NOMO-1 treated with dmso at 0.1 percent for 144 hours (cell line): Measurements from ENCODE around the gene TEX14.

ENCODE experiments used
- DNase-seq: peaks from one replicate; lab custom pipeline; 2025; ENCODE audit not compliant: unreplicated experiment; lab: John Stamatoyannopoulos, UW

The TEX14 gene

GRCh38 chr17:58691701-58692238 lies at the start of gene TEX14:
Gene TEX14 (minus strand): TSS chr17:58692045. CDS start chr17:58652001, 40,044 bp downstream.
- DNase-seq = no peak

- no peak for DNase-seq
These were observed 49.3 kb upstream of the TEX14 start for GRCh38 chr17:58741121-58741625.

GRCh38 chr17:58734811-58735210 lies 43.0 kb upstream of the TEX14 start:
- DNase-seq = no peak

GRCh38 chr17:58734040-58734439 lies 42.2 kb upstream of the TEX14 start:
- no peak for DNase-seq

- no peak for DNase-seq
These were observed 39.1 kb upstream of the TEX14 start for GRCh38 chr17:58730937-58731336.

GRCh38 chr17:58728798-58729197 lies 37.0 kb upstream of the TEX14 start:
- DNase-seq = no peak

- no peak for DNase-seq
These were observed 30.9 kb upstream of the TEX14 start for GRCh38 chr17:58722696-58723095.

GRCh38 chr17:58722274-58722673 lies 30.4 kb upstream of the TEX14 start:
- DNase-seq = no peak

GRCh38 chr17:58710948-58711552 lies 19.2 kb upstream of the TEX14 start:
- no peak for DNase-seq

- DNase-seq = no peak
These were observed 14.7 kb upstream of the TEX14 start for GRCh38 chr17:58706351-58707140.

- DNase-seq = no peak
These were observed 12.1 kb upstream of the TEX14 start for GRCh38 chr17:58703916-58704286.

- no peak for DNase-seq
These were observed 11.5 kb upstream of the TEX14 start for GRCh38 chr17:58703137-58703915.

- DNase-seq = no peak
These were observed 10.9 kb upstream of the TEX14 start for GRCh38 chr17:58702708-58703107.

- no peak for DNase-seq
These were observed 10.2 kb upstream of the TEX14 start for GRCh38 chr17:58702045-58702476.

- no peak for DNase-seq
These were observed 7.9 kb upstream of the TEX14 start for GRCh38 chr17:58699771-58700170.

GRCh38 chr17:58694826-58695225 lies 3.0 kb upstream of the TEX14 start:
- no peak for DNase-seq

- DNase-seq = no peak
These were observed 2.5 kb upstream of the TEX14 start for GRCh38 chr17:58694302-58694701.

GRCh38 chr17:58693751-58694150 lies 1.9 kb upstream of the TEX14 start:
- no peak for DNase-seq

GRCh38 chr17:58693208-58693607 lies 1.4 kb upstream of the TEX14 start:
- no peak for DNase-seq

GRCh38 chr17:58692239-58693055 lies 602 bp upstream of the TEX14 start, which contains the start of gene RAD51C:
Gene RAD51C (plus strand): TSS chr17:58692602. CDS start chr17:58692644, 42 bp downstream.
- peak; percentile 90 for DNase-seq
